ENCODE data around the gene NT5C3A.

DNA sequence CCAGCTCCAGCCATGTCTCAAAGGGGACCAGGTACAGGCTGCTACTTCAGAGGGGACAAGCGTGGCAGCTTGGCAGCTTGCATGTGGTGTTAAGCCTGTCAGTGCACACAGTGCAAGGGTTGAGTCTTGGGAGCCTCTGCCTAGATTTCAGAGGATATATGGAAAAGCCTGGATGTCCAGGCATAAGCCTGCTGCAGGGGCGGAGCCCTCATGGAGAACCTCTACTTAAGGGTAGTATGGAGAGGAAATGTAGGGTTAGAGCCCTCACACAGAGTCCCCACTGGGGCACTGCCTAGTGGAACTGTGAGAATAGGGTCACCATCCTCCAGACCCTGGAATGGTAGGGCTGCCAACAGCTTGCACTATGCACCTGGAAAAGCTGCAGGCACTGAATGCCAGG is 7.7 kb upstream of the NT5C3A start:
- no peak for TF ChIP-seq CTCF (conservative IDR thresholded peaks at IDR 0.05; ENCODE audit: low read length)
- TF ChIP-seq EZH2phosphoT487 (IDR thresholded peaks at IDR 0.05; ENCODE audit: borderline replicate concordance) = no peak
